Skeletal muscle cell (primary cell): Measurements from ENCODE around the gene PLCB1.

Experiments used
- DNase-seq: peaks from one replicate; pipeline ENCODE4 v3.0.0-alpha.2; 2010; ENCODE audit warnings: low read depth
- H3K4me3 ChIP-seq: 2 replicates; pipeline ENCODE4 v1.5.1; 2011; ENCODE audit warnings: low read depth, mild to moderate bottlenecking, control low read depth, low read length, moderate library complexity

Gene PLCB1

GRCh38 chr20:8196096-8196495 is 64.0 kb downstream of the PLCB1 start:
- no peak for DNase-seq
- H3K4me3 ChIP-seq, result no peak overlapping the region

GRCh38 chr20:8200220-8200619 is 68.2 kb downstream of the PLCB1 start:
- H3K4me3 ChIP-seq, result no peak overlapping the region
- DNase-seq, result no peak

GRCh38 chr20:8203366-8203765 is 71.3 kb downstream of the PLCB1 start:
- no peak for DNase-seq
- no peak overlapping the region for H3K4me3 ChIP-seq

DNA sequence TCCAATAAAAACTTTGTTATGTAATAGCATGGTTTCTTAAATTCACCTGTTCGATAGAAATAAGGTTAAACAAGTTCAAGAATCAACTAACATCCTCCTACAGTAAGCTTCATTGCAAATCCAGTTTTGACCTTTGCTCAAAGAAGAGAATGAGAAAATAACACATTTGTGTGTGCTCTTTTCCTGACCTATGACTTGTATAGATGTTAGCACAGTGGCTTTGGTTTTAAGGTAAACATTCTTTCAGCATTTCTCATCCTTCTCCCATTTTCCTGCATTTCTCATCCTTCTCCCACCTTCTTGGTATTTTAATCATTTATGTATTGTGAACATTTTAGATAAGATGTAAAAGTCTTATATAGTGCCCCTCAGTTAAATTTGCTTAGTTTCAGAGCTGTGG is 73.9 kb downstream of the PLCB1 start:
- DNase-seq, result no peak
- no peak overlapping the region for H3K4me3 ChIP-seq

DNA sequence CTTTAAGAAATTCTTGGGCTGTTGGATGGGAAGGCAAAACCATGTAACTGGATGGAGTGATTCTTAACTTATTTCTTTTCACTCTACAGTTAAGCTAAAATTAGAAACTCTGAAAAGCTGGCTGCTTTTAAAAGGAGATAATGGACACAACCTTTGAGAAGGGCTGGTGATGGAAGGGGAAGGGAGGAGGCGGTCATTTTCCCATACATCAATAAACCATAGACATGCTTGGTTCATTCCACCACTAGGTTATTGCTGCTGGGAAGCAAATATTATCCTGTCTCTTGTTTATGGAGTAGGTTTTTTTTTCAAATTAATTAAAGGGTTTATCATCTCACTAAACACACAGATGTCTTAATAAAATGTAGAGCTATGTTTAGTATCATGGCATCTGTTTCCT is 76.2 kb downstream of the PLCB1 start:
- no peak for DNase-seq
- H3K4me3 ChIP-seq, result no peak overlapping the region

DNA sequence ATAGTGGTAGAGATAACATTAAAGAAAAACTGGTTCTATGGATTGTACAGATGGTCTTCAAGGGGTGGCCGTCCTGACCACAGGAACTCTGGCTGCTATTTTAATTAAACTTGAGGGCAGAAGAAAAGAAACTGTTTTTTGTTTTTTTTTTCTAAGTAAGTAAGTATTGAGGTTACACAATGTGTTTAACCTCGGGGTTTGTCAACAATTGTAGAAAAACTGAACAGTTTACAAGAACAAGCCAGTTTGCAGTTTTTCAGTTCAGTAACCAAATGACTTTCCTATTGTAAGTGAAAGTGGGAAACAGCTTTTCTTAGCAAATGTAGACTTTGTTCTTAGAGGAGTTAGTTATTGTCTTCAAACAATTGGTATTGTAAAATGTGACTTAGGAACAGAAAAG is 77.0 kb downstream of the PLCB1 start:
- H3K4me3 ChIP-seq, result no peak overlapping the region
- DNase-seq, result no peak

DNA sequence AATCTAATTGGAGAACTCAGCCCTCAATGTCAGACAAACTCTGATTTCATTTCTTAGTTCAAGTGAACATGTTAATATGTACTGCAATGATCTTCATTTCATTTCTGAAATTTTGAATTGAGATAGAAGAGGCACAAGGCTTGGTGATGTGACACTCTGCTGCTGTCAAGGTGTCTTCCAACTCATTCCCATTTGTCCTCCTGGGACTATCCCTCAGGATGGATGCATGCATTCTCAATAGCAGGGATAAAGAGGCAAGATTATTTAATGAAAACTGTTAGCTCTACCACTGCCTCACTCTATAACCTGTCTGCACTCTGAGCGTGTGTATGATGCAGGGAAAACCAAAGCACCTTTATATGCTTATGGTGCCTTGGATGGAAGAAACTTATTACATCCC is 78.7 kb downstream of the PLCB1 start:
- DNase-seq, result no peak
- H3K4me3 ChIP-seq, result no peak overlapping the region

DNA sequence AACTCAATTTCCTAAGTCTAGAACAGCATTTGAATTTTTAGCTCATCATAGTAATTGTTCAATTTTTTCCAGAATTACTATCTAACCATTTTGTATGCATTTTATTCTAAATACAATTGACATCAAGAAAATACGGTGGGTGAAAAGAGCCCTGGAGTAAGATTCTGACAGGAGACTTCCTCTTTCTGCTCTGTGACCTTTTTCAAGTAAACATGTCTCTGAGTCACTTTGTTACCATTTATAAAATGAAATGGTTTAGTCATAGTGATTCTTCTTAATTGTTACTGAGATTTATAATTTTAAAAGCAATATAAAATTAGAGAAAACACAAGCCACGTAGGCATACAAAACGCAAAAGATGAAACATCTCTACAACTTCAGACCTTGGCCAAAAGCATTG is 80.2 kb downstream of the PLCB1 start:
- DNase-seq, result no peak
- H3K4me3 ChIP-seq, result no peak overlapping the region

GRCh38 chr20:8213270-8213669 is 81.2 kb downstream of the PLCB1 start:
- no peak overlapping the region for H3K4me3 ChIP-seq

GRCh38 chr20:8213831-8214587 is 81.9 kb downstream of the PLCB1 start:
- no peak for DNase-seq
- H3K4me3 ChIP-seq, result no peak overlapping the region

More at GRCh38 chr20:8213270-8213669, 81.2 kb downstream of the PLCB1 start:
- no peak for DNase-seq

DNA sequence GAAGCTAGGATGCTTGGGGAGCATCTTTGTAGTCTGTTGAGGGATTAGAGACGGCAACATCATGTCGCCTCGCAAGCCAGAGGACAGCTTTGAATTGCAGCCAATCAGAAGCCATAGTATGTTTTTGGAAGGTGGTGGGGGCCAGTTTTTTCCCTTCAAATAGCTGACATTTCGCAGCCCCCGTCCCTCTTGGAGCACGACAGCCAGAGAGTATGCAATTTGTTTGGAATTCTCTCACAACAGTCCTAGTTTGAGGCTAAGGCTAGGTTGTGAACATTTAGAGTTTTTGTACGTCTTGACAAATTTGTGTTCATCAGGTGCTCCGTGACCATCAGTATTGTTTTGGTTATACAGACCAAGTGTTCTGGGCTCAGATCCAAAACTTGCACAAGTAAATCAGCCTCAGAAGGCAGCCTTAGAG is 83.3 kb downstream of the PLCB1 start:
- no peak overlapping the region for H3K4me3 ChIP-seq
- DNase-seq, result peak; percentile 33

- no peak overlapping the region for H3K4me3 ChIP-seq
- DNase-seq, result no peak
Observed at GRCh38 chr20:8216375-8217200, 84.5 kb downstream of the PLCB1 start.

GRCh38 chr20:8218861-8219260 is 86.8 kb downstream of the PLCB1 start:
- DNase-seq, result peak; percentile 49

DNA sequence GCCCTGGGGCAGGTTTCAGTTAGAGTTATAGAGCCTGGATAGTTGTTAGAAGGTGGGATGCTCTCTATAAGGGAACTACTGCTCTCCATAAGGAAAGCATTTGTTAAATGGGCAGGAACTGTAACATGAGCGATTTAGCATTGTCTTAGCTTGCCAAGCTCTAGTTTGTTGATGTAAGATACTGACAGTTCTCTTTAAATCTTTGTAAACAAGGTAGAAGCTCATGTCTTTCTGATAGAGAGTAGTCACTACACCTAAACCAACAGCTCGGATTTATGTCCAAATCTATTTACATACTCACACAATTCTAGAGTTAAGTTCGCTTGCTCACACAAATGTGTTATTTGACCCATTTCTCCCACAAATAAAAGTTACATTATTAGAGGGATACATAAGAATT is 87.3 kb downstream of the PLCB1 start:
- H3K4me3 ChIP-seq, result no peak overlapping the region
- DNase-seq, result no peak

More at GRCh38 chr20:8218861-8219260, 86.8 kb downstream of the PLCB1 start:
- no peak overlapping the region for H3K4me3 ChIP-seq

DNA sequence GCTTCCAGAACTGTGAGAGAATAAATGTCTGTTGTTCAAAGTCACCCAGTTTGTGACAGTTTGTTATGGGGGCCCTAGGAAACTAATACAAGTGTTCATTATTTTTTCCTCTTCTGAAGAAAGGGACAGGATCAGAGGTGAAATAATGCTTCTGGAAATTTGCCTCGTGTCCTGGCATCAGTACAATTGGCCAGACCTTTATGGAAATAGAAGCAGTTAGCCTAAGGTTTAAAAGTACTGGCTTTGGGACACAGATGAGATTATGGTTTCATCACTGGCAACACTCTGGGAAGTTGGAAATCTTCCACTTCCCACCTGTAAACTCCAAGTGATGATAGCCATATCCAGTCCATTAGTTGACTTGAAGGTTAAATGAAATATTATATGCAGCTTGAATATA is 88.7 kb downstream of the PLCB1 start:
- no peak for DNase-seq
- no peak overlapping the region for H3K4me3 ChIP-seq

DNA sequence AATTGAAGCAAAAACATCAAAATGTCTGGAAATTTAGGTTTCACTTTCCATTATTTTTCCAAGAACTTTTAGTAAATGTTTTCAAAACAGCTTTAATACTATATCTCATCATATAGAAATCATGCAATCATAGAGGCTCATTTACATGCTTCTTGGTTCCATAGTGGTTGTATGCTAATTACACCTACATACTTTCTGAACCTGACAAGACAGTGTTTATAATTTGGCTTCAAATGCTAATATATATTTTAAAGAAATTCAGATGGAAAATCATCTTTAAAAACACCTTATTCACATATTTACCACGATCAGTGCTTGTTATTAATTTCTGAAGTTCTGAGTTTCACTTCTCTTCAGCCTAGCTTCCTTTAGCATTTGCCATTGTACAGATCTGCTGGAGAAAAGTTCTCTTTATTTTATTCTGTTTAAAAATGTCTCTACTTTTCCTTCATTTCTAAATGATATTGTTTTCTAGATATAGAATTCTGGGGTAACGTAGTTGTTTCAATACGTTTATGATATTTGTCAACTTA is 89.9 kb downstream of the PLCB1 start:
- no peak for DNase-seq
- no peak overlapping the region for H3K4me3 ChIP-seq

DNA sequence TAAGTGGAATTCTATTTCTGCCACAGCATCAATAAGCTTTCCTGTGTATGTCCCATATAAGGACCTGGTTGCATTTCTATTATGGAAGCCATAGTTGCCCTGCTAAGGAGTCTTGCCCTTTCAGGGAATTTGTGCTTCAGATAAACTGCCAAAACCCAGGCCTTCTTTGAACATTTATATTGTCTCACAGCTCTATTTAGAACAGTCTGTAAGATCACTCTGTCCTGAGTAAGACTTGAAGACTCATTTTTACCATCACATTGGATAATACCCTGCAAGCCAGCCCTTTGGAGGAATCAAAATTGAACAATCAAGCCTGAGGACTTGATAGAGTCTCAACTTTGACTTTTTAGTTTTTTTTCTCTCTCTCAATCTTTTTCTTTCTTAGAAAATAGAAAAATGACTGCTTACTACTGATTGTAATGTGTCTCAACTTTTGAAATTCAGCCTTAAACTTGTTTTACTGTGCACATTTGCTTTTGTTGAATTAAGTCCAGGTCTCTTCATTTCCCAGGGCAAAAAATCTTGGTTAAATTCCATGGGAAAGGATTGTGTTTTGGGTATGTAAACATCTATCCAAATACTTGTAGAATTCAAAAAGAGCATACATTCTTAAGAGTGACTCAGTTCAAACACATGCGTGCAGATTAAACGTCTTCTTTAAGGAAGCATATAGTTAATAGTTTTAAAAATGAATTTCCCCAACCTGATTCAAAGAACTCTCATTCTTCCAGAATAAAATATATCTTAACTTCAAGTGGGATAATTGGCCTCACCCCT is 91.2 kb downstream of the PLCB1 start:
- H3K4me3 ChIP-seq, result no peak overlapping the region
- DNase-seq, result peak; percentile 73

DNA sequence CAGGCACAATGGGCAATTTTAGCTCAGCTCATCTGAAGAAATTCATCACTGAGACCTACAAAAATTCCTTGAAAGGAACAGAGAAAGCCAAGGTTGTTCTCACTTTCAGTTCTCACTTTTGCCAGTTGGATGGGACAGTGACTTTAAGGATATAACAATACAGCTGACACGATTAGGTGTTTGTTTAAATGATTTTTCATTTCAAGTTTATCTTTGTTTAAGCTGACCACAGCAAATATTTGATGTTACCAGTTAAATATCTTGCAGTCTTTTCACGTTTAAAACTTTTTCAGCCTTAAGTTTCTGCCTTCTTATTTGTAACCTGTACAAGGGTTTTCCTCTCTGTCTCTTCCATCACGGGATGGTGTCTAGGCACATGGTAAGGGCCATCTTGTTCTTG is 93.6 kb downstream of the PLCB1 start:
- H3K4me3 ChIP-seq, result no peak overlapping the region
- DNase-seq, result no peak

DNA sequence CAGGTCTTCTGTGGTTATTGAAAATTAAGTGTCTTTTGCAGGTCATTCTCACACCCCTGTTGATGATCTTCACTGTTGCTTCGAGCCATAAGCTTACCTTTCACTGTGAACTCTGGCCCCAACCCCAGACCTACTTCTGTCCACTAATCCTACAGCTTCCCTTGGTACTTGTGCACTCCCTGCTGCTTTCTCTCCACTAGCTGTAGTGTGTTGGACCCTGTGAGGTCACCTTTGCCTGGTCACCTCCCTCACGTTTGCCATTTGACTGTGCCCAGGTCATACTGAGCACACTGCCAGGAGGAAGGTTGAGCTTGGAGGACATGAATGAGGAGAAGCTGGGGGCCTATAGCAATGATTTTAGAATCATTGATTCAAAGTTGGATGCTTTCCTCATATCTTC is 94.0 kb downstream of the PLCB1 start:
- no peak overlapping the region for H3K4me3 ChIP-seq

GRCh38 chr20:8227293-8227692 is 95.2 kb downstream of the PLCB1 start:
- no peak for DNase-seq
- no peak overlapping the region for H3K4me3 ChIP-seq

More for the DNA sequence above, 94.0 kb downstream of the PLCB1 start:
- DNase-seq, result no peak
